Smooth muscle cell (in vitro differentiated cells): ENCODE data around the gene EFCC1. TPM values are rescaled to one million over a fixed set of nuclear protein-coding genes. Genes with fewer than 3 reads are reported as not detected.

Source experiments
- DNase-seq: peaks from one replicate; lab custom pipeline; 2025; ENCODE audit not compliant: unreplicated experiment; lab: John Stamatoyannopoulos, UW
- H2AFZ ChIP-seq: fragments of 200-600 bp; sonication (generic); 2 replicates; pipeline ENCODE4 v1.6.0; 2016; ENCODE audit warnings: antibody characterized with exemption, low read depth, mild to moderate bottlenecking
- H3F3A ChIP-seq: fragments of 200-600 bp; sonication (generic); 2 replicates; pipeline ENCODE4 v1.6.0; 2017; ENCODE audit warnings: antibody characterized with exemption, low read depth
- H3K27ac ChIP-seq: fragments of 200-600 bp; sonication (generic); 2 replicates; pipeline ENCODE4 v1.5.1; 2016; ENCODE audit warnings: low read depth, mild to moderate bottlenecking
- H3K27me3 ChIP-seq: fragments of 200-600 bp; sonication (generic); 2 replicates; pipeline ENCODE4 v1.6.1; 2016; ENCODE audit warnings: low read depth, mild to moderate bottlenecking
- H3K36me3 ChIP-seq: fragments of 200-600 bp; sonication (generic); 2 replicates; pipeline ENCODE4 v1.5.1; 2016; ENCODE audit warnings: low read depth
- H3K4me1 ChIP-seq: fragments of 200-600 bp; sonication (generic); 2 replicates; pipeline ENCODE4 v1.5.1; 2016; ENCODE audit warnings: low read depth
- H3K4me2 ChIP-seq: fragments of 200-600 bp; sonication (generic); 2 replicates; pipeline ENCODE4 v1.6.0; 2016; ENCODE audit warnings: mild to moderate bottlenecking
- H3K4me3 ChIP-seq: fragments of 200-600 bp; sonication (generic); 2 replicates; pipeline ENCODE4 v1.5.1; 2016; ENCODE audit warnings: mild to moderate bottlenecking
- H3K79me2 ChIP-seq: fragments of 200-600 bp; sonication (generic); 2 replicates; pipeline ENCODE4 v1.6.0; 2016; ENCODE audit warnings: low read depth, mild to moderate bottlenecking
- H3K9ac ChIP-seq: fragments of 200-600 bp; sonication (generic); 2 replicates; pipeline ENCODE4 v1.6.0; 2016; ENCODE audit warnings: low read depth
- H3K9me3 ChIP-seq: fragments of 200-600 bp; sonication (generic); replicated peaks from 2 replicates; pipeline ENCODE4 v1.5.1; 2016; ENCODE audit warnings: low read depth
- H4K20me1 ChIP-seq: fragments of 200-600 bp; sonication (generic); 2 replicates; pipeline ENCODE4 v1.6.0; 2016; ENCODE audit warnings: low read depth
- WGBS: methylation state at CpG from one replicate; pipeline ENCODE4 v1.1.7; 2016; ENCODE audit warnings: low lambda C conversion rate; 5-methylcytosine and 5-hydroxymethylcytosine counted together
- polyA plus RNA-seq: library from polyadenylated mRNA; unstranded; fragments of >200 nt; fragmentation: Nextera tagmentation; extraction: Ambion mirVana; gene quantifications from 2 replicates; pipeline ENCODE4 v1.2.1, GENCODE V29; 2016
- total RNA-seq: library from RNA; depleted of rRNA; stranded (reverse); fragments of >200 nt; gene quantifications from 2 replicates; pipeline ENCODE4 v1.2.3, GENCODE V29; 2014
- TF ChIP-seq, protein P1 (sequence below): fragments of 200-600 bp; sonication (generic); IDR thresholded peaks from 2 replicates; pipeline ENCODE4 v1.5.1; 2017; ENCODE audit warnings: borderline replicate concordance, mild to moderate bottlenecking, antibody characterized with exemption; ENCODE audit not compliant: insufficient read depth, poor library complexity, severe bottlenecking

Gene EFCC1
- total and polyA plus RNA-seq, 2 experiments from 2014 or later, result 0.26 TPM; not detected in 1

GRCh38 chr3:129015388-129016105 is 14.4 kb downstream of the EFCC1 start:
- Histone ChIP-seq H3K27me3 (no peaks in the 10 kb centered on the region), H3F3A (no peaks in the 10 kb centered on the region), H4K20me1 (no peaks in the 10 kb centered on the region), H3K4me2 (no peak overlapping the region), H3K27ac (no peak overlapping the region), H3K9me3 (no peaks in the 10 kb centered on the region), H3K9ac (no peak overlapping the region), H3K4me3 (no peak overlapping the region), H3K79me2 (no peaks in the 10 kb centered on the region), H3K36me3 (no peaks in the 10 kb centered on the region), H3K4me1 (no peaks in the 10 kb centered on the region), H2AFZ (no peak overlapping the region)
- TF ChIP-seq, protein P1, sequence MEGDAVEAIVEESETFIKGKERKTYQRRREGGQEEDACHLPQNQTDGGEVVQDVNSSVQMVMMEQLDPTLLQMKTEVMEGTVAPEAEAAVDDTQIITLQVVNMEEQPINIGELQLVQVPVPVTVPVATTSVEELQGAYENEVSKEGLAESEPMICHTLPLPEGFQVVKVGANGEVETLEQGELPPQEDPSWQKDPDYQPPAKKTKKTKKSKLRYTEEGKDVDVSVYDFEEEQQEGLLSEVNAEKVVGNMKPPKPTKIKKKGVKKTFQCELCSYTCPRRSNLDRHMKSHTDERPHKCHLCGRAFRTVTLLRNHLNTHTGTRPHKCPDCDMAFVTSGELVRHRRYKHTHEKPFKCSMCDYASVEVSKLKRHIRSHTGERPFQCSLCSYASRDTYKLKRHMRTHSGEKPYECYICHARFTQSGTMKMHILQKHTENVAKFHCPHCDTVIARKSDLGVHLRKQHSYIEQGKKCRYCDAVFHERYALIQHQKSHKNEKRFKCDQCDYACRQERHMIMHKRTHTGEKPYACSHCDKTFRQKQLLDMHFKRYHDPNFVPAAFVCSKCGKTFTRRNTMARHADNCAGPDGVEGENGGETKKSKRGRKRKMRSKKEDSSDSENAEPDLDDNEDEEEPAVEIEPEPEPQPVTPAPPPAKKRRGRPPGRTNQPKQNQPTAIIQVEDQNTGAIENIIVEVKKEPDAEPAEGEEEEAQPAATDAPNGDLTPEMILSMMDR, result no peak
- DNase-seq, result no peak
- WGBS, result 80% methylated on average over 19 of the region's 19 CpGs

- H3K79me2 ChIP-seq, result no peaks in the 10 kb centered on the region
- no peak for DNase-seq
- H3K4me3 ChIP-seq, result no peak overlapping the region
- H3K9me3 ChIP-seq, result no peaks in the 10 kb centered on the region
- H2AFZ ChIP-seq, result no peak overlapping the region
- H3F3A ChIP-seq, result no peaks in the 10 kb centered on the region
- no peaks in the 10 kb centered on the region for H3K36me3 ChIP-seq
- no peaks in the 10 kb centered on the region for H3K27me3 ChIP-seq
- WGBS, result 68% methylated on average over 6 of the region's 6 CpGs
- no peak overlapping the region for H3K27ac ChIP-seq
- H3K4me2 ChIP-seq, result no peak overlapping the region
- H3K4me1 ChIP-seq, result no peaks in the 10 kb centered on the region
- H3K9ac ChIP-seq, result no peak overlapping the region
- no peaks in the 10 kb centered on the region for H4K20me1 ChIP-seq
- TF ChIP-seq, protein P1, result no peak
Measured at GRCh38 chr3:129016356-129016719, 15.2 kb downstream of the EFCC1 start.

GRCh38 chr3:129016720-129017483 is 15.8 kb downstream of the EFCC1 start:
- Histone ChIP-seq H3F3A (no peaks in the 10 kb centered on the region), H3K4me2 (no peak overlapping the region), H4K20me1 (no peaks in the 10 kb centered on the region), H3K36me3 (no peaks in the 10 kb centered on the region), H3K9ac (no peak overlapping the region), H3K79me2 (no peaks in the 10 kb centered on the region), H3K27ac (no peak overlapping the region), H2AFZ (no peak overlapping the region), H3K4me1 (no peaks in the 10 kb centered on the region), H3K9me3 (no peaks in the 10 kb centered on the region), H3K27me3 (no peaks in the 10 kb centered on the region), H3K4me3 (no peak overlapping the region)
- no peak for DNase-seq
- TF ChIP-seq, protein P1, result no peak
- WGBS, result 91% methylated on average over 14 of the region's 14 CpGs
